HEK293 (cell line): ENCODE results near the gene ARL8B.

Experiments
- SCRT2 ChIP-seq: fragments of 450-650 bp; formaldehyde crosslinking; IDR thresholded peaks from 2 replicates; pipeline ENCODE4 v1.5.1; 2016; ENCODE audit warnings: missing biosample characterization, missing genetic modification characterization
- ZNF121 ChIP-seq: fragments of 450-650 bp; formaldehyde crosslinking; IDR thresholded peaks from 2 replicates; pipeline ENCODE4 v1.5.1; 2016; ENCODE audit warnings: missing biosample characterization, missing genetic modification characterization
- ZNF138 ChIP-seq: fragments of 450-650 bp; formaldehyde crosslinking; IDR thresholded peaks from 2 replicates; pipeline ENCODE4 v1.5.1; 2016; ENCODE audit warnings: missing biosample characterization, missing genetic modification characterization, borderline replicate concordance
- ZNF768 ChIP-seq: fragments of 450-650 bp; formaldehyde crosslinking; IDR thresholded peaks from 2 replicates; pipeline ENCODE4 v1.5.1; 2018; ENCODE audit warnings: missing biosample characterization, mild to moderate bottlenecking, missing genetic modification characterization
- ZSCAN30 ChIP-seq: fragments of 450-650 bp; IDR thresholded peaks from 2 replicates; pipeline ENCODE4 v1.5.1; 2018; ENCODE audit warnings: missing biosample characterization, mild to moderate bottlenecking, missing genetic modification characterization, moderate library complexity

- TF ChIP-seq ZSCAN30 (tag by site-specific recombination) (no peak), ZNF121 (tag by site-specific recombination) (no peak), SCRT2 (no peak), ZNF138 (no peak), ZNF768 (tag by site-specific recombination) (no peak)
Observed at GRCh38 chr3:5153074-5153473, 31.0 kb downstream of the ARL8B start.
